GM21381 (cell line): ENCODE data around the gene CYP1A1.
"Not testable (repeated sequence)": the region's sequence is repeated elsewhere in the genome, so short reads cannot be mapped to it uniquely, and the experiment has no call there.

Experiments
- ATAC-seq: cut with Tn5 transposase; IDR thresholded peaks from one replicate; pipeline ENCODE4 v1.9.1; 2021; ENCODE audit warnings: mild to moderate bottlenecking, moderate library complexity; ENCODE audit not compliant: unreplicated experiment

CYP1A1 gene

DNA sequence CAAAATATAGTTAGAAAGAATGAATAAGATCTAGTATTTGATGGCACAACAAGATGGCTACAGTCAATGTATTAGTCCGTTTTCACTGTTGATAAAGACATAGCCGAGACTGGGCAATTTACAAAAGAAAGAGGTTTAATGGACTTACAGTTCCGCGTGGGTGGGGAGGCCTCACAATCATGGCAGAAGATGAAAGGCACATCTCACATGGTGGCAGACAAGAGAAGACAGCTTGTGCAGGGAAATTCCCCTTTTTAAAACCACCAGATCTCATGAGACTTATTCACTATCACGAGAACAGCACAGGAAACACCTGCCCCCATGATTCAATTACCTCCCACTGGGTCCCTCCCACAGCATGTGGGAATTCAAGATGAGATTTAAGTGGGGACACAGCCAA is 12.9 kb upstream of the CYP1A1 start:
- not testable (repeated sequence) for ATAC-seq

DNA sequence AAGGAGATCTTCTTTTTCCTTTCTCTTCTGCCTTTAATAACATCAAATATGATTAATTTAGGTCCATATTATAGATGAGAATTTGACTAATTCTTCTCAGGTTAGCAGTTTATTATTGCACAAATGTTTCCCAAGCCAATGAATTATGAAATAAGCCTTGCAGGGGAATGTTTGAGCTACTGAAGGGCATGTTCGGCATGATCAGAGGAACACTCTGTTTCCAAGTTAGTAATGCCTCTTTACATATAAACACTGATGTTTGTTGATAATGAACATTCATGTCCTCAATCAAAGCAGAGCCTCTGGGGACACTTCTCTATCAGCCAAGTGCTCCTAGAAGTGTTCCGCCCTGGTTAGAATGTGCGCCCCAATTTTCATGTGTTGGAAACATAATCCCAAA is 10.0 kb upstream of the CYP1A1 start:
- ATAC-seq = no peak

DNA sequence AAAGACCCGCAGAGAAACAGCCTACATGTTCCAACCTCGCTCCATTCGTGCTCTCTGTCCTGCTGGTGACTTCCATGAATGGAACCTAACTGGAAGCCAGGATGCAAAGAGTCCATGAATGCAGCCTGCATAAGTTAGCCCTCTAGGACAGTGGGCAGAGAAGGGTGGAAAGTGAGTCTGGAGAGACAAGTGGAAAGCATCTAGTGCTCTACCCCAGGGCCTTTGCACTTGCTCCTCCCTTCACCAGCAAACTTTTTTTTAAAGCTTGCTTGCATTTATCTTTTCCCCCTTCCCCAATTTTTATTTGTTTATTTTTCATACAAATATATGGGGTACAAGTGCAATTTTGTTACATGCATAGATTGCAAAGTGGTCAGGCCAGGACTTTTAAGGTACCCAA is 7.9 kb upstream of the CYP1A1 start:
- no peak for ATAC-seq

DNA sequence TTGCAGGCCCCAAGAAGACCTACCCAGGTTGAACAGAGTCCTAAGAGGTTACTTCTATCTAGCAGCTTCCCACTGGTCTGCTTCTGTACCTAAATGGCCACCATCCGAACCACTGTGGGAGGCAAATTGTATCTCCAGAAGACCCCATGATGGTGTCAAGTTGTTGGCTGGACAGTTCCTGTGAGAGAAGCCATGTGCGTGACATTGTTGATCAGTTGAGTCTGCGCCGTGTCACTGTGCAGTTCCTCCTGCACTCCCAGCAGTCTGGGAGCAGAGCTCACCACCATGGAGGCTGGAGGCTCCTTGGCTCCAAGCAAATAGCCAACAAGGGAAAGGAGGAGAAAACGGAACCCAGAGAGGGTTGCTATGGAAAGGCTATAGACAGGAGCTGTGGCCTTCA is 7.5 kb upstream of the CYP1A1 start:
- no peak for ATAC-seq

DNA sequence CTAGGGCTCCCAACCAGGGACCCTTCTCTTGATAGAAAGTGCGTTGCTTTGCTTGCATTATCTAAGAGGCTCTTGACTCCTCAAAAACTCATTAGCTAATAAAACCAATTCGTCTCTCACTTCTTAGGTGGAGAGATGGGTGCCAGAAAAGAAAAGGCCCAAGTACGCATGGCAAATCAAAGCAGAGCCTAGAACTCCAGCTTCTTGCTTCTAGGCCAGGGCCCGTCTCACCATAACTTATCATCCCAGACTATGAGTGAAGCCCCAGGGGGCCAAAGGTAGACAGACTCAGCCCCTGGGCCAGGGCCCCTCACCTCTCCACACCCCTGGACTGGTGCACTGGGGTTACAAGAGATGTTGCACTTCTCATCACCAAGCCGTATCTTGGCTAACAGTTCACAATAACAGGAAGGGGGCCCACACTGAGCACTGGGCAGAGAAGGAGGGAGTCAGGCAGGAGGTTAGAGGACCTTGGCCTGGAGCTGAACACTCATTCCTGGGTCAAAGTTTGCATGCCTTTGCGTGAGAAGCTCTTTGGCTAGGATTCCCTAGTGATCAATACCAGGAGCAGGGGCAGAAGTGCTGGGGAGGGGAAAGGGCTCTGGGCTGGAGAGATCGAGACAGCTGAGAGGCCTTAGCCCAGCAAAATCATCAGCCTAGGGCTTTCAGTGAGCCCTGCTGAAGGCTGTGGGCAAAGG is 5.4 kb upstream of the CYP1A1 start:
- ATAC-seq = no peak

DNA sequence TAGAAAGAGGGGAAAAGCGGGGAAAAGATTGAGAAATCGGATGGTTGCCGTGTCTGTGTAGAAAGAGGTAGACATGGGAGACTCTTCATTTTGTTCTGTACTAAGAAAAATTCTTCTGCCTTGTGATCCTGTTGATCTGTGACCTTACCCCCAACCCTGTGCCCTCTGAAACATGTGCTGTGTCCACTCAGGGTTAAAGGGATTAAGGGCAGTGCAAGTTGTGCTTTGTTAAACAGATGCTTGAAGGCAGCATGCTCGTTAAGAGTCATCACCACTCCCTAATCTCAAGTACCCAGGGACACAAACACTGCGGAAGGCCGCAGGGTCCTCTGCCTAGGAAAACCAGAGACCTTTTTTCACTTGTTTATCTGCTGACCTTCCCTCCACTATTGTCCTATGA is 4.0 kb upstream of the CYP1A1 start:
- ATAC-seq = not testable (repeated sequence)

DNA sequence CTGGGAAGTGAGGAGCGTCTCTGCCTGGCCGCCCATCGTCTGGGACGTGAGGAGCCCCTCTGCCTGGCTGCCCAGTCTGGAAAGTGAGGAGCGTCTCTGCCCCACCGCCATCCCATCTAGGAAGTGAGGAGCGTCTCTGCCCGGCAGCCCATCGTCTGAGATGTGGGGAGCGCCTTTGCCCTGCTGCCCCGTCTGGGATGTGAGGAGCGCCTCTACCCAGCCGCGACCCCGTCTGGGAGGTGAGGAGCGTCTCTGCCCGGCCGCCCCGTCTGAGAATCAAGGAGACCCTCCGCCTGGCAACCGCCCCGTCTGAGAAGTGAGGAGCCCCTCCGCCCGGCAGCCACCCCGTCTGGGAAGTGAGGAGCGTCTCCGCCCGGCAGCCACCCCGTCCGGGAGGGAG is 3.4 kb upstream of the CYP1A1 start:
- not testable (repeated sequence) for ATAC-seq

DNA sequence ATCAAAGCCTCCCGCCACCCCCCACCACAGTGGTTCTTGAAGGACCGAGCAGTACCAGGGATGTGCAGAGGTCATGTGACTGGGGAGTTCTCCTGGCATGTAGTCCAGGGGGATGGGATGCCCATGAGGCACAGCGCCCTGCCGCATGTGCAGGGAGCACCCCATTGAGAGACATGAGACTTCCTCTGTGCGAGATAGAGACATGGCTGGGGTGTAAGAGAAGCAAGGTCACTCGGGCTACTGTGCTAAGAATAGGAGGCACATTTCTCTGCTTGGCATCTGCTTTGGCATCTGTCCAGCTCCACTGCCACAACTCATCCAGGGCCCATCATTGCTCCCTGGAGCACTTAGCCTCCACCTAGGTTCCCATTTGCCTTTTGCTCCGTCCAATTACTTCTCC is 2.4 kb upstream of the CYP1A1 start:
- ATAC-seq = no peak

DNA sequence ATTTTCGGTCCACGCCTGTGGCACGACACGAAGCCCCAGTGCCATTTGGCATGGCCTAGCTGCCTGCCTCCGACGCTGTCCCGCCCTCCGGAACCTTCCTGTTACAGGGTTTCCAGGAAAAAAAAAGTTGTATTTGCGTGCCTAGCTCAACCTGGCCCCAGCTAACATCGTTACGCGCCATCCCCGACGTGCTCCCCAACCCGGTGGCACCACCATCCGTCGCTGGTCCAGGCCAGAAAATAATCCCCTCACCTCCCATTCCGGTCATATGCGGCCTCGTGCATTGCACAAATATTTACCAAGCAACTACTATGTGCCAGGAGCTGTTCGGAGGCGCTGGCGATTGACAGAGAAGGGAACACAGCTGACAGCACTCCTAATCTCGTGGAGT is 1.4 kb upstream of the CYP1A1 start:
- no peak for ATAC-seq

DNA sequence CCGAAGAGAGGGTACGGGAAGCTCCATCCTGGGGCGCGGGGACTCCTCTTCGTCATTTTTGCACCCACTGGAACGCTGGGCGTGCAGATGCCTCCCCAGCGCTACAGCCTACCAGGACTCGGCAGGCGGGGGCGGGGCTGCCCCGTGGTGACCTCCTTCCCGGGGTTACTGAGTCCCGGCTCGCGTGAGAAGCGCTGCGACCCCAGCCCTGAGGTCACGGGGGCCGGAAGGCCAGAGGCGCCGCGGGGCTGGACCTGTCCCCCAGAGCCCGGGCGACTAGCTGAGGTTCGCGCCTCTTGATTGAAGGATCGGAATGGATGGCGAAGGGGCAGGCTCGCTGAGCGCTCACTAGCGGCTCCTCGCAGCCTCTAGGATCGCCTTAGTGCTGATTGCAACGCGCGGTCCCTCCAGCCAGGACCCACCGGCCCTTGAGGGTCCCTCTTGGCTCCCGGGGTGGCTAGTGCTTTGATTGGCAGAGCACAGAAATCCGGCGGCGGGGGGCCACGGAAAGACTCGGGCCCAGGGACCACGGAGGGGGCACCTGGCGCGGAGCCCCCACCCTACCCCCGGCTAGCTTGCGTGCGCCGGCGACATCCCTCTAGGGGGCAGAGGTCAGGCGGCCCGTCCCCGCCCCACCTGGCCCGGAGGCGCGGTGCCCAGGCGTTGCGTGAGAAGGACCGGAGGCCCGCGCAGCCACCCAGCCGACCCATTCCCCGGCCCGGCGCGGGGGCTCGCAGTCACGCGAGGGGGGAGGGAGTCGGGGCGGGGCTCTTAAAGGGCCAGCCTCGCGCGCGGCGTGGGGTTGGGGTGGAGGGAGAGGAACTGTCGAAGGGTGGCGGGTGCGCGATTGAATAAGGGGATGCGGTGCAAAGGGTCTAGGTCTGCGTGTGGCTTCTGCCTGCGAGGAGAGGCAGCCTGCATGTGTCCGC is 781 bp upstream of the CYP1A1 start:
- ATAC-seq = peak; percentile 53

DNA sequence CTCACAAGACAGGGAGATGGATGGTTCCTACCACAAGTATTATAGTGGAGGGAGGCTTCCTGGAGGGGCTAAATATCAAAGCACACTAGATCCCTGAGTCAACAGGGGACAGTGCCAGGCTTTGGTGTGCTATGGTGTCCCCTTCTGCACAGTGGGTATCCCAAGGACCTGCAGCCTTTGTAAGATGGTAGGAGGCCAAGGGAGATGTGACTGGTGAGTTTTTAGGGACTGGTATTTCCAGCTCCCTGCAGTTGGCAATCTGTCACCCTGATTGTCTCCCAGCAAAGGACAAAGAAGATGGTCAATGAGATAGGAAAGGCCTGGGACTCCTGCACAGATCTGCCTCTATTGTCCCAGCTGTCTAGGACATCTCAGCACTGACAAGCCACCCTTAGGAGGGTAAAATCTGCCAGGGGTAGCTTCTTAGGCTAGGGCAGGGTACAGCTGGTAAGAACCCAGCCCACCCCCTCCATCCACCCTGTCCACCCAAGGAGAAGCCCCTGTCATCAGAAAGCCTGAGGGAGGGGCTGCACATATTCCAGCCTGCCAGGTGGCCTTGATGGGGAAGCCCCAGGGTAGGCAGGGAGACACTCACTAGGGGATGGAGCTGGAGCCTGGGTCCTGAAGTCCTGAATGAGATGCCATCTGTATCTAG is 631 bp downstream of the CYP1A1 start:
- ATAC-seq = no peak

DNA sequence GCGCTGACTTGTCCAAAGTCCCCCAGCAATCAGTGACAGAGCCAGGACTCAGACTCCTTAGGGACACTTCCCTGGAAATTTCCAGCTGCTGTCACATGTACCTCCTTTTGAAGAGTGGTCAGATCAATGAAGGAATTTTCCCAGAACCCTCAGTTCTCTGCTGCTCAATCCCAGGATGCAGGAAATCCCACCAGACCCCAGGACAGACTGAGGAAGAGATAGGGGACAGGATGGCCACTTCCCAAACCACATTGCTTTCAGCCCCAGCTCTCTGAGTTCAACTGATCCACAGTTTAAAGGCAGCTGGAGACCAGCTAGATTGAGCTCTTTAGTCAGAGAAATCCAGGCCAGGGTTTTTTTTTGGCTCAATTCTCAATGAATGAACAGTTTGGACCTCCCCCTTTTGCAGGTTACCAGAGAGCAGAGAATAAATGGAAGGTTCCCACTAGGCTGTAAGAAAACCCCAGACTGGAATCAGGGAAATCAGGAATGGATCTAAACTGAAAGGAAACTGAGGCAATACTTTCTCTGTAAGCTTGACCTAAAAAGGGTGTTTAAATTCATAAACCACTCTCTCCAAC is 1.5 kb downstream of the CYP1A1 start:
- no peak for ATAC-seq

DNA sequence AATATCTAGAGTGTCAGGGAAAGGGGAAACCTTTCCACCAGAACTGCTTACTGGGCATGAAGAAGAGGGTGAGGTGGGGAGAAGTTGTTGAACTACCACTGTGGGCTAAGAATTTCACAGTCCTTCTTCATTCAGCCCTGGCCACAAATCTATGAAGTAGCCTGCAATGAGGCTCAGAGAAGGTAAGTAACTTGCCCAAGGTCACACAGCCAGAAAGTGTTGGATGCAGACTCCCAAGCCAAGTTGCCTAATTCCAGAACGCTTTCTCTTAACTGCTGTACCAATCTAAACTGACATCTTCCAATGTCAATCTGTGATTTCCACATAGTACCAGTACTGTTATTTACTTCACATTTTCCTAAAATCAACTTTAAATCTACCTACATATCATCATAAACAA is 2.1 kb downstream of the CYP1A1 start:
- ATAC-seq = no peak

DNA sequence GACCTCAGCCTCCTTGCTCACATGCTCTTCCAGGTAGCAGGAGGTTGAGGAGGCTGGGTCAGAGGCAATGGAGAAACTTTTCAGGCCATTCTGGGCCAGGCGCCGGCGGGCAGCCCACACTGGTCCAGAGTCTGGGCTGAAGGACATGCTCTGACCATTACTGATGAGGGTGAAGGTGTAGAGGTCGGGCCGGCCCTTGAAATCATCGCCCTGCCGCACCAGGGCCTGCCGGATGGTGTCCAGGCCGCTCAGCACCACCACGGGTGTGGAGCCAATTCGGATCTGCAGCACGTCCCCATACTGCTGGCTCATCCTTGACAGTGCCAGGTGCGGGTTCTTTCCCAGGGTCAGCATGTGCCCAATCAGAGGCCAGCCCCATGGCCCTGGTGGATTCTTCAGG is 2.7 kb downstream of the CYP1A1 start:
- ATAC-seq = no peak

DNA sequence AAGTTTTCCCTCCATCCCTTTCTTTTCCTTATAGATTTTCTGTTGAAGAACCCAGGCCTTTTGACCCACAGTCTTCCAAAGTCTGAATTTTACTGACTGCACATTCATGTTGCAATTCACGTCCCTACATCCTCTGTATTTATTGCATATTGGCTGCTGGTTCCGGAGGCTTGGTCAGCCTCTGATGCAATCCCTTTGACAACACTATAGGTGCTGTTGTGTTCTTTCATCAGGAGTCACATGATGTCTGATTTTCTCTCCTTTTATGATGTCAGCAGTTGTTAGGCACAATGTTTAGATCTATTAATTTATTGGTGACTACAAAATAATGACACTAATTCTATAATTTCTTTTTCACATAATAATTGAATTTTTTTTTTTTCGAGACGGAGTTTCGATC is 8.7 kb downstream of the CYP1A1 start:
- no peak for ATAC-seq

DNA sequence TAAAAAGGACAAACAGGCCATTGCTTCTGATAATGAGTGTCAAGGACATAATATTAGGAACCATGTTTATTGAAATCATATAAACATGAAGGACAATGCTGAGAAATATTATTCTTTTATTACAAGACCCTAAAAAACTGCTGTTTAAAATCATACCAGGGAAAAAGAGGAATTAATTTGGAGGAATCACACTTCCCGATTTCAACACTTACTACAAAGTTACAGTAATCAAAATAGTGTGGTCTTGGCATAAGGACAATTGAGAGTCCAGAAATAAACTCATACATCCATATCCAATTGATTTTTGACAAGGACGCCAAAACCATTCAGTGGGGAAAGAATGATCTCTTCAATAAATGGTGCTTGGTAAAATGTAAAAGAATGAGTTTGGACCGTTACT is 13.0 kb downstream of the CYP1A1 start:
- no peak for ATAC-seq

DNA sequence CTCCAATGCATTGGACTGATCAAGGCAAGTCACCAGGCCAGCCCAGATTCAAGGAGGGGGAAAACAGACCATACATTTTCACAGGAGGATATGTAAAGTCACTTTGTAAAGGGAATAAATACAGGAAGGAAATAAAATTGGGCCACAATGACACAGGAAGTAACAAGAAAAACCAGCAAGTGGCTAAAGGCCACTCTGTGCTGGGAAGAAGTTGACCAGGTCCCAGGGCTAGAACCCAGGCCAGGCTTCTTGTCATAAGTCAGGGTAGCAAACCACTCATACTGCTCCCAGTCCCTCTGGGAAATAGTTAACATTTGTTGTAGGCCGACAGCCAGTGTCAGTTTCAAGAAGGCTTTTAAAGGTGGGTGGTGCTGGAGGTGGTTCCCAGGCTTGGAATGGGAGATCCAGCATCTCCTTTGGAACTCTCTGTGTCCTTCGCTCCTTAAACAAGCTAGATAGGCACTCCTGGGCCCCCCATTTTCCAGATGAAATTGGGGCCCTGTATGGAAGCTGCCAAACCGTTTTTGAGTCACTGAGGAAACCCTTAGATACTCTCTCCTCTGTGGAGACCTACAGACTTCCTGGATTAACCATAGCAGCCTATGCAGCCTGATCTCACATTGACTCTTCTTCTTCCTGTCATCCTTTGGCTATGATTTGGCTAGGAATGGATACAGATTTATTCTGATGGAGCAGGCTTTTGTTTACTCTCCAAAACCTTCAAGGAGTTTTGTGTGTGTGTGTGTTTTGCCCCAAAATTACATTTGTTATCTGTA is 14.8 kb downstream of the CYP1A1 start:
- ATAC-seq = no peak

DNA sequence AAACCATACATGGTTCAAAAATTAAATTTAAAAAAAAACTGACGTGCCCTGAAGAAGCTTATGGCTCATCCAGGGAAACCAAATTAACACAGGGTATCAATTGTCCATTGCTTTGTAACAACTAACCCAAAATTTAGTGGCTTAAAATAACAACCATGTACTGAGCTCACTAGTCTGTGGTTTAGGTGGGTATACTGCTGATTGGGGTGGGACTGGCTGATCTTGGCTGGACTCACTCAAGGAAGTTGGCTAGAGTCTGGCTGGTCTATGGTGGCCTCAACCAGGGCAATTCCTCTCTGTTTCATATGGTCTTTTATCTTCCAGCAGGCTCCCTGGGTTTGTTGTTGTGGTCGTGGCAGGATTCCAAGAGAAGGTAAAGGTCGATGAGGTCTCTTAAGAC is 15.4 kb downstream of the CYP1A1 start:
- no peak for ATAC-seq

DNA sequence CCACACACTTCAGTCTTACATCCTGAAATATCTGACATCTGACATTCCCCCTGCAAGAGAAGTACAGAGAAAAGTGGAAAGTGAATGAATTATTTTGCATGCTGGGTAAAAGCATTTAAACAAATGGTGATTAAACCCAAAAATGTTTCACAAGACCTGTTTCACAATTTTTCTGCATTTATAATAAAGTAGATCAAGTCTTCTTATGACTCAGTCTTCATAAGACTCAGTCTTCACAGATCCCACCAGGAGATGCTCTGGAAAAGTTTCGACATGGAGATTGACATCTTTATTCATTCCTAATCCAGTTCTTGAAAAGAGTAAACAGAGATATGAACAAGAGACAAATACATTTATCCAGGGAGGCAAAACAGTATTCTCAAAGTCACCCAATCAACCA is 16.3 kb downstream of the CYP1A1 start:
- ATAC-seq = no peak

DNA sequence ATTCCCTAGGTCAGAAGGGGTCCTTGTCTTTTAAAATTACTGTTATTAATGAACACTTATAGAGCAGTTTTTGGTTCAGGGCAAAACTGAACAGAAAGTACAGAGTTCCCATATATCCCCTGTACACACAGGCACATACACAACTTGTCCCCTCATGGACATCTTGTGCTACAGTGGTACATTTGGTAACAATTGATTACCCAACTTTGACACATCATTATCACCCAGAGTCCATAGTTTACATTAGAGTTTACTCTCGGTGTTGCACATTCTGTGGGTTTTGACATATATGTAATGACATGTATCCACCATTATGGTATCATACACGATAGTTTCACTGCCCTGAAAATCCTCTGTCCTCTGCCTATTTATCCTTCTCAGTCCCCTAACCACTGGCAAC is 28.5 kb downstream of the CYP1A1 start:
- no peak for ATAC-seq

DNA sequence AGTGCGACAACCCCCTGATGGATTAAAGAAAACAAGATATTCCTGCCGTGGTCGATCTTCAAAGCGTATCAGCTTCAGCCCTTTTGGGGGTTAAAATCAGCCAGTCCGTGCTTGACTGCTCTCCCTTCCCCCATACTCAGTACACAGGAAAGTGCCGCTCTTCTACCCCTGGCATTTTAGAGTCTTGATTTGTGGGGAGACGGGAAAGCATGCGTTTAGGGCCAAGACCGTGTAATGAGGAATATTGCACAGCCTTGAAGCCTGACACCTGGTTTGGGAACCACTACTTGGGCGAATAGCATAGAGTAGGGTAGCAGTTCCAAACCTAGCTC is 29.0 kb downstream of the CYP1A1 start:
- peak; percentile 14 for ATAC-seq
